WTC11 (cell line): ENCODE measurements around the gene KLHL30. TPM values are rescaled to one million over a fixed set of nuclear protein-coding genes. Genes with fewer than 3 reads are reported as not detected.

Experiments
- ATAC-seq: fragments of 200-7000 bp; cut with Tn5 transposase; 2 replicates; pipeline ENCODE4 v1.10.0; 2021; ENCODE audit warnings: mild to moderate bottlenecking, moderate library complexity
- CTCF ChIA-PET: fragments of 300-600 bp; sonication (Branson Sonifier 250); formaldehyde crosslinking; loops from one replicate; lab custom pipeline; 2021; ENCODE audit warnings: antibody characterized with exemption; lab: Charles Lee
- POLR2A ChIA-PET: fragments of 350-600 bp; sonication (Branson Sonifier 250); formaldehyde crosslinking; loops from one replicate; lab custom pipeline; 2021; ENCODE audit warnings: antibody characterized with exemption; lab: Charles Lee
- DNase-seq: peaks from one replicate; pipeline ENCODE4 v3.0.0; 2021; ENCODE audit warnings: low spot score
- H3K27ac Mint-ChIP-seq: 2 replicates; pipeline ENCODE4 v1.8.0; 2021; ENCODE audit warnings: mixed read lengths
- H3K27me3 Mint-ChIP-seq: 2 replicates; pipeline ENCODE4 v1.8.0; 2021; ENCODE audit warnings: low read depth, mild to moderate bottlenecking, moderate library complexity, mixed read lengths
- H3K36me3 Mint-ChIP-seq: 2 replicates; pipeline ENCODE4 v1.8.0; 2021; ENCODE audit warnings: mixed read lengths
- H3K4me1 Mint-ChIP-seq: 2 replicates; pipeline ENCODE4 v1.8.0; 2022; ENCODE audit warnings: mixed read lengths
- H3K4me3 Mint-ChIP-seq: 2 replicates; pipeline ENCODE4 v1.8.0; 2021; ENCODE audit warnings: mild to moderate bottlenecking, moderate library complexity, mixed read lengths
- H3K9me3 Mint-ChIP-seq: 2 replicates; pipeline ENCODE4 v1.8.0; 2021; ENCODE audit warnings: mixed read lengths
- AFF4 ChIP-seq: sonication (generic); formaldehyde crosslinking; IDR thresholded peaks from 2 replicates; pipeline ENCODE4 v1.8.1; 2023; ENCODE audit warnings: mild to moderate bottlenecking, missing genetic modification reagents, borderline replicate concordance
- ATF1 ChIP-seq: sonication (generic); formaldehyde crosslinking; IDR thresholded peaks from 2 replicates; pipeline ENCODE4 v1.8.1; 2023; ENCODE audit warnings: mild to moderate bottlenecking, moderate library complexity, missing genetic modification reagents
- ATF2 ChIP-seq: sonication (generic); formaldehyde crosslinking; IDR thresholded peaks from 2 replicates; pipeline ENCODE4 v1.8.1; 2022; ENCODE audit warnings: low read depth, missing genetic modification reagents, borderline replicate concordance
- ETV6 ChIP-seq: sonication (generic); formaldehyde crosslinking; IDR thresholded peaks from 2 replicates; pipeline ENCODE4 v1.8.1; 2022; ENCODE audit warnings: mild to moderate bottlenecking, missing genetic modification reagents
- IRF2 ChIP-seq: sonication (generic); formaldehyde crosslinking; IDR thresholded peaks from 2 replicates; pipeline ENCODE4 v1.8.0; 2022; ENCODE audit warnings: low read depth, missing genetic modification reagents, borderline replicate concordance
- JUN ChIP-seq: sonication (generic); formaldehyde crosslinking; IDR thresholded peaks from 2 replicates; pipeline ENCODE4 v1.8.0; 2023; ENCODE audit warnings: mild to moderate bottlenecking, missing genetic modification reagents
- KAT7 ChIP-seq: sonication (generic); formaldehyde crosslinking; IDR thresholded peaks from 2 replicates; pipeline ENCODE4 v1.8.1; 2023; ENCODE audit warnings: missing genetic modification reagents, mild to moderate bottlenecking, borderline replicate concordance
- MXD4 ChIP-seq: fragments of 250-450 bp; sonication (Bioruptor Pico); IDR thresholded peaks from 2 replicates; pipeline ENCODE4 v1.8.0; 2021; ENCODE audit warnings: mild to moderate bottlenecking, moderate library complexity, borderline replicate concordance
- NR1H2 ChIP-seq: sonication (generic); formaldehyde crosslinking; IDR thresholded peaks from 2 replicates; pipeline ENCODE4 v1.9.0; 2021; ENCODE audit warnings: mild to moderate bottlenecking, moderate library complexity, missing genetic modification reagents
- RELA ChIP-seq: sonication (generic); formaldehyde crosslinking; IDR thresholded peaks from 2 replicates; pipeline ENCODE4 v1.8.1; 2022; ENCODE audit warnings: missing genetic modification reagents, mild to moderate bottlenecking, borderline replicate concordance
- TEAD1 ChIP-seq: sonication (generic); formaldehyde crosslinking; IDR thresholded peaks from 2 replicates; pipeline ENCODE4 v1.8.0; 2022; ENCODE audit warnings: mild to moderate bottlenecking, missing genetic modification reagents
- TEAD4 ChIP-seq: sonication (generic); formaldehyde crosslinking; IDR thresholded peaks from 2 replicates; pipeline ENCODE4 v1.8.0; 2022; ENCODE audit warnings: mild to moderate bottlenecking, missing genetic modification reagents
- ZNF121 ChIP-seq: sonication (generic); formaldehyde crosslinking; IDR thresholded peaks from 2 replicates; pipeline ENCODE4 v1.8.0; 2023; ENCODE audit warnings: missing genetic modification reagents
- ZNF219 ChIP-seq: sonication (generic); formaldehyde crosslinking; IDR thresholded peaks from 2 replicates; pipeline ENCODE4 v1.8.0; 2023; ENCODE audit warnings: missing genetic modification reagents, mild to moderate bottlenecking, borderline replicate concordance
- ZNF263 ChIP-seq: sonication (generic); formaldehyde crosslinking; IDR thresholded peaks from 2 replicates; pipeline ENCODE4 v1.8.1; 2022; ENCODE audit warnings: low read depth, mild to moderate bottlenecking, moderate library complexity, missing genetic modification reagents
- ZNF317 ChIP-seq: sonication (generic); formaldehyde crosslinking; IDR thresholded peaks from 2 replicates; pipeline ENCODE4 v1.8.1; 2023; ENCODE audit warnings: low read depth, mild to moderate bottlenecking, moderate library complexity, missing genetic modification reagents, borderline replicate concordance
- ZNF416 ChIP-seq: fragments of 250-450 bp; sonication (Bioruptor Pico); IDR thresholded peaks from 2 replicates; pipeline ENCODE4 v1.9.0; 2021; ENCODE audit warnings: mild to moderate bottlenecking, inconsistent platforms
- total RNA-seq: library from RNA; stranded (reverse); gene quantifications from 3 replicates; pipeline ENCODE4 v1.2.3, GENCODE V29; 2021
- TF ChIP-seq, protein P1 (sequence below): sonication (generic); formaldehyde crosslinking; IDR thresholded peaks from 2 replicates; pipeline ENCODE4 v1.8.1; 2023; ENCODE audit warnings: mild to moderate bottlenecking, moderate library complexity, missing genetic modification reagents
- TF ChIP-seq, protein P2 (sequence below): fragments of 250-450 bp; sonication (Bioruptor Pico); IDR thresholded peaks from 2 replicates; pipeline ENCODE4 v2.1.2; 2022; ENCODE audit warnings: mild to moderate bottlenecking, moderate library complexity

Gene KLHL30
- total RNA-seq, 1 experiment from 2014 or later: not detected

DNA sequence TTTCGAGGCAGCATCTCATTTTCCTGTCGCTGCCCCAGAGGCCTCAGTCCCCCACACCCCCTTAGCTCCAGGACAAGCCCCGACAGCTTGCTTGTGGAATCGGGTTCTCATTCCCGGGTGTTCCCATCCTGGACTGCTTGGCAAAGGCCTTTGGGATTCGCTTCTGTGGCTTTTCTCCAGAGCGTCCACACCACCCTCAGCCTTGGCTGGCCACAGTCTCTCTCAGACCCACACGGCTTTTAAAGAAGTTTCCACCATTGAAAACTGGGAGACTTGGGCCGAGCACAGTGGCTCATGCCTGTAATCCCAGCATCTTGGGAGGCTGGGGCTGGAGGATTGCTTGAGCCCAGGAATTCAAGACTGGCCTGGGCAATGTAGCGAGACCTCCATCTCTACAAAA, 35.6 kb upstream of the KLHL30 start (continued):
- TF ChIP-seq AFF4 (no peak), ZNF416 (CRISPR knock-in tag) (no peak), ZNF121 (CRISPR knock-in tag) (no peak), ETV6 (CRISPR knock-in tag) (no peak), IRF2 (CRISPR knock-in tag) (no peak), MXD4 (CRISPR knock-in tag) (no peak), TEAD4 (no peak)
- TF ChIP-seq, protein P1, sequence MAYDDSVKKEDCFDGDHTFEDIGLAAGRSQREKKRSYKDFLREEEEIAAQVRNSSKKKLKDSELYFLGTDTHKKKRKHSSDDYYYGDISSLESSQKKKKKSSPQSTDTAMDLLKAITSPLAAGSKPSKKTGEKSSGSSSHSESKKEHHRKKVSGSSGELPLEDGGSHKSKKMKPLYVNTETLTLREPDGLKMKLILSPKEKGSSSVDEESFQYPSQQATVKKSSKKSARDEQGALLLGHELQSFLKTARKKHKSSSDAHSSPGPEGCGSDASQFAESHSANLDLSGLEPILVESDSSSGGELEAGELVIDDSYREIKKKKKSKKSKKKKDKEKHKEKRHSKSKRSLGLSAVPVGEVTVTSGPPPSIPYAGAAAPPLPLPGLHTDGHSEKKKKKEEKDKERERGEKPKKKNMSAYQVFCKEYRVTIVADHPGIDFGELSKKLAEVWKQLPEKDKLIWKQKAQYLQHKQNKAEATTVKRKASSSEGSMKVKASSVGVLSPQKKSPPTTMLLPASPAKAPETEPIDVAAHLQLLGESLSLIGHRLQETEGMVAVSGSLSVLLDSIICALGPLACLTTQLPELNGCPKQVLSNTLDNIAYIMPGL (CRISPR knock-in tag): no peak

DNA sequence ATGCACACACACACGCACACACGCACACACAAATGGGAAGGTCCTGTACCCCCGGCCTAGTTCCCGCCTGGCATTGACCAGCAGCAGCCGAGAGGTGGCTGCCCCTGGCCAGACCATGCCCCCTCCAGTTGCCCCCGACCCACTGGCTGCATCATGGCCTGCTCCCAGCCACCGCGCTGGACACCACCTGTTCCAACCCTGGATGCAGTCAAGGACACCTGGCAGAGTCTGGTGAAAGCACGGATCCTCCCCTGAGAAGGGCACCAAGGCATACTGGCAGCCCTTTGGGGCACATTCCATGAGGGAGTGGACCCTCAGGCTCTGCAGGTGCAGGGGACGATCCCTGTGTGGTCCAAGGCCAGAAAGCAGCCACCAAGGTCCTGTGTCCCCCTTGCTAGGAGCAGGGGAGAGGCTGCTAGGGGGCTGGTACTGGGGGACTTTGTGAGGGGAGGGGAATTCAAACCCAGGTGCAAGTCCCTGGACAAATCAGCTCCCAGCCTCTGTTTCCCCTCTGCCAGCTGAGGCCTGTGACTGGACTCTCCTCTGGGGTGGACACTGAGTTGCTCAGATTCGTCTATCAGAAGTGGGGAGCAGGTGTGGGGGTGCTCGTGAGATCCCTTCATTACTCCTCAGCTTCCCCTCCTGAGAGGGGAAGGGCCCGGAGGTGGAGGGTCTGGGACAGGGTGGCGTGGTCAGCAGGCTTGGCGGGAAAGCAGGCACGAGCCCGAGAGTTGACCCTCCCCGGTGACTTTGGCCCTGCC, 34.8 kb upstream of the KLHL30 start:
- H3K4me3 Mint-ChIP-seq: no peak overlapping the region
- ChIA-PET CTCF (no interaction called here), POLR2A (no interaction called here)
- no peak for TF ChIP-seq JUN (CRISPR knock-in tag)
- TF ChIP-seq ATF1 (CRISPR knock-in tag): no peak
- no peak for TF ChIP-seq ZNF263 (CRISPR knock-in tag)
- TF ChIP-seq TEAD1 (CRISPR knock-in tag): no peak
- no peak for TF ChIP-seq ZNF317
- H3K36me3 Mint-ChIP-seq: no peaks in the 10 kb centered on the region
- H3K4me1 Mint-ChIP-seq: peaks cover 16% of the 10 kb centered on the region
- DNase-seq (no peak), ATAC-seq (no peak)
- H3K9me3 Mint-ChIP-seq: no peaks in the 10 kb centered on the region
- no peak overlapping the region for H3K27ac Mint-ChIP-seq
- H3K27me3 Mint-ChIP-seq: no peaks in the 10 kb centered on the region

DNA sequence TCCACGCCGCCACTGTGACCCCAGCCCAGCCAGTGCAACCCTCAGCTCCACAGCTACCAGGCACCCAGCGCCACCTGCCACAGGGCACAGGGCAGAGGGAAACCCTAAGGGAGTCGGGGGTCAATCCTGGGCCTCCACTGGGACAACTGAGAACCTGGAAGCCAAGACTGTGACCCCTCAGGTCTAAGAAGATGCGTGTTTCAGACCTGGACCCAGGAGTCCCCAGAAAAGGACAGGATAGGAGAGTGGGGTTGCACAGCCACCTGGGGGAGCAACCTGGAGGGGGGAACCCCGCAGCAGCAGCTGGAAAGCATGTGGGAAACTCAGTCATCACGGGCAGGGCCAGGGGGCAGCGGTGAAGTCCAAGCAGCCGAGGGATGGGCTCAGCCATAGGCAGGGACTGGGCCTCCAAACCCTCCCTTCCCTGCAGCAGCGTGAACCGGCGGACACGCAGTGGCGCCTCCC, 34.2 kb upstream of the KLHL30 start:
- TF ChIP-seq ETV6 (CRISPR knock-in tag): no peak
- TF ChIP-seq, protein P1 (CRISPR knock-in tag): no peak
- TF ChIP-seq ATF2 (CRISPR knock-in tag): no peak
- TF ChIP-seq RELA (CRISPR knock-in tag): no peak
- no peak for TF ChIP-seq KAT7 (CRISPR knock-in tag)
- TF ChIP-seq, protein P2, sequence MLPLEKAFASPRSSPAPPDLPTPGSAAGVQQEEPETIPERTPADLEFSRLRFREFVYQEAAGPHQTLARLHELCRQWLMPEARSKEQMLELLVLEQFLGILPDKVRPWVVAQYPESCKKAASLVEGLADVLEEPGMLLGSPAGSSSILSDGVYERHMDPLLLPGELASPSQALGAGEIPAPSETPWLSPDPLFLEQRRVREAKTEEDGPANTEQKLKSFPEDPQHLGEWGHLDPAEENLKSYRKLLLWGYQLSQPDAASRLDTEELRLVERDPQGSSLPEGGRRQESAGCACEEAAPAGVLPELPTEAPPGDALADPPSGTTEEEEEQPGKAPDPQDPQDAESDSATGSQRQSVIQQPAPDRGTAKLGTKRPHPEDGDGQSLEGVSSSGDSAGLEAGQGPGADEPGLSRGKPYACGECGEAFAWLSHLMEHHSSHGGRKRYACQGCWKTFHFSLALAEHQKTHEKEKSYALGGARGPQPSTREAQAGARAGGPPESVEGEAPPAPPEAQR (CRISPR knock-in tag): no peak
- no peak for TF ChIP-seq NR1H2 (CRISPR knock-in tag)
- TF ChIP-seq ZNF219 (CRISPR knock-in tag): no peak
- no peak for ATAC-seq
- no peaks in the 10 kb centered on the region for H3K36me3 Mint-ChIP-seq

More for the DNA sequence above, 34.2 kb upstream of the KLHL30 start:
- Mint-ChIP-seq H3K4me1 (peaks cover 17% of the 10 kb centered on the region), H3K27me3 (no peaks in the 10 kb centered on the region), H3K4me3 (no peak overlapping the region), H3K27ac (no peak overlapping the region), H3K9me3 (no peaks in the 10 kb centered on the region)
- DNase-seq: peak; percentile 16
- CTCF ChIA-PET: interaction anchor here (2.5 to 2.9 kb wide), 2 partner anchors 16 to 24 kb away, joined by 10 to 15 read pairs; no protein-coding TSS in a partner anchor
- POLR2A ChIA-PET: no interaction called here
